Endothelial cell (in vitro differentiated cells): ENCODE measurements around the gene AGBL4. TPM values are rescaled to one million over a fixed set of nuclear protein-coding genes. Genes with fewer than 3 reads are reported as not detected.

ENCODE experiments used
- DNase-seq: peaks from one replicate; pipeline ENCODE4 v3.0.0; 2021; ENCODE audit warnings: low spot score
- H3K27ac Mint-ChIP-seq: one replicate; pipeline ENCODE4 v1.8.0; 2021; ENCODE audit warnings: mixed read lengths, inconsistent platforms; ENCODE audit not compliant: unreplicated experiment
- H3K27me3 Mint-ChIP-seq: one replicate; pipeline ENCODE4 v1.8.0; 2021; ENCODE audit warnings: mild to moderate bottlenecking, moderate library complexity, mixed read lengths, inconsistent platforms; ENCODE audit not compliant: unreplicated experiment
- H3K36me3 Mint-ChIP-seq: one replicate; pipeline ENCODE4 v1.8.0; 2021; ENCODE audit warnings: mild to moderate bottlenecking, low read depth, mixed read lengths, inconsistent platforms; ENCODE audit not compliant: unreplicated experiment
- H3K4me1 Mint-ChIP-seq: one replicate; pipeline ENCODE4 v1.8.0; 2021; ENCODE audit warnings: mild to moderate bottlenecking, mixed read lengths, inconsistent platforms; ENCODE audit not compliant: unreplicated experiment
- H3K4me3 Mint-ChIP-seq: one replicate; pipeline ENCODE4 v1.8.0; 2021; ENCODE audit warnings: mild to moderate bottlenecking, mixed read lengths, inconsistent platforms; ENCODE audit not compliant: unreplicated experiment
- H3K9me3 Mint-ChIP-seq: one replicate; pipeline ENCODE4 v1.8.0; 2021; ENCODE audit warnings: mixed read lengths, inconsistent platforms; ENCODE audit not compliant: unreplicated experiment
- CTCF ChIP-seq: fragments of 200-600 bp; sonication (generic); IDR thresholded peaks from one replicate; pipeline ENCODE4 v1.5.0; 2021; ENCODE audit warnings: antibody characterized with exemption; ENCODE audit not compliant: unreplicated experiment
- total RNA-seq: library from RNA; stranded (reverse); fragmentation: NEBNext Ultra II Directional; extraction: Animal tissue kit (Norgen Biotek cat#: 25700); gene quantifications from one replicate; pipeline ENCODE4 v1.2.1, GENCODE V29; 2021; ENCODE audit not compliant: unreplicated experiment

Gene AGBL4
- total RNA-seq, 1 donor from 2014 or later, result 0.51 TPM

- H3K27me3 Mint-ChIP-seq, result no peaks in the 10 kb centered on the region
- DNase-seq, result no peak
- H3K4me1 Mint-ChIP-seq, result no peaks in the 10 kb centered on the region
- no peak overlapping the region for H3K4me3 Mint-ChIP-seq
- H3K9me3 Mint-ChIP-seq, result no peaks in the 10 kb centered on the region
- no peak for TF ChIP-seq CTCF
- H3K36me3 Mint-ChIP-seq, result no peaks in the 10 kb centered on the region
- no peak overlapping the region for H3K27ac Mint-ChIP-seq
These were observed 1230.8 kb downstream of the AGBL4 start for GRCh38 chr1:48792961-48793360.

GRCh38 chr1:48790397-48790796 lies 1233.4 kb downstream of the AGBL4 start:
- Mint-ChIP-seq H3K27me3 (no peaks in the 10 kb centered on the region), H3K4me1 (no peaks in the 10 kb centered on the region), H3K36me3 (no peaks in the 10 kb centered on the region), H3K9me3 (no peaks in the 10 kb centered on the region), H3K27ac (no peak overlapping the region), H3K4me3 (no peak overlapping the region)
- no peak for DNase-seq
- TF ChIP-seq CTCF, result no peak

- Mint-ChIP-seq H3K27me3 (no peaks in the 10 kb centered on the region), H3K27ac (no peak overlapping the region), H3K4me1 (no peaks in the 10 kb centered on the region), H3K9me3 (no peaks in the 10 kb centered on the region), H3K4me3 (no peak overlapping the region), H3K36me3 (no peaks in the 10 kb centered on the region)
- no peak for DNase-seq
- no peak for TF ChIP-seq CTCF
These were observed 1233.9 kb downstream of the AGBL4 start for GRCh38 chr1:48789903-48790302.

GRCh38 chr1:48785869-48786268 lies 1237.9 kb downstream of the AGBL4 start:
- Mint-ChIP-seq H3K4me1 (no peaks in the 10 kb centered on the region), H3K27me3 (no peaks in the 10 kb centered on the region), H3K4me3 (no peak overlapping the region), H3K36me3 (no peaks in the 10 kb centered on the region), H3K9me3 (no peaks in the 10 kb centered on the region), H3K27ac (no peak overlapping the region)
- no peak for TF ChIP-seq CTCF
- no peak for DNase-seq

GRCh38 chr1:48784301-48784700 lies 1239.5 kb downstream of the AGBL4 start:
- Mint-ChIP-seq H3K27ac (no peak overlapping the region), H3K27me3 (no peaks in the 10 kb centered on the region), H3K4me3 (no peak overlapping the region), H3K4me1 (no peaks in the 10 kb centered on the region), H3K9me3 (no peaks in the 10 kb centered on the region), H3K36me3 (no peaks in the 10 kb centered on the region)
- DNase-seq, result no peak
- no peak for TF ChIP-seq CTCF
